Measurements from ENCODE around the gene PLEKHG4B.
"Not testable (repeated sequence)": the region's sequence is repeated elsewhere in the genome, so short reads cannot be mapped to it uniquely, and the experiment has no call there.

Gene PLEKHG4B

DNA sequence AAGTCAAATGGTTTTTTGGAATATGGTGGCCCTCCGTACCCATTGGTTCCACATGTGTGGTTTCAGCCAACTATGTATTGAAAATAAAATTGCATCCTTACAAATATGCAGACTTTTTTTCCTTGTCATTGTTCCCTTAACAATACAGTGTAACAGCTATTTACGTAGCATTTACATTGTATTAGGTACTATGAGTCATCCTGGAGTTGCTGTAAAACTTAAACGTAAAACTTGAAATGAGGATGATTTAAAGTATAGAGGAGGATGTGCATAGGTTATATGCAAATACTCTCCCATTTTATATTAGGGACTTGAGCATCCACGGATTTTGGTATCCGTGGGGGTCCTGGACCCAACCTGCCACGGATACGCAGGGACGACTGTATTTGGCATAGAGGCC lies 142.5 kb downstream of the PLEKHG4B start:
- no peak for DNase-seq

DNA sequence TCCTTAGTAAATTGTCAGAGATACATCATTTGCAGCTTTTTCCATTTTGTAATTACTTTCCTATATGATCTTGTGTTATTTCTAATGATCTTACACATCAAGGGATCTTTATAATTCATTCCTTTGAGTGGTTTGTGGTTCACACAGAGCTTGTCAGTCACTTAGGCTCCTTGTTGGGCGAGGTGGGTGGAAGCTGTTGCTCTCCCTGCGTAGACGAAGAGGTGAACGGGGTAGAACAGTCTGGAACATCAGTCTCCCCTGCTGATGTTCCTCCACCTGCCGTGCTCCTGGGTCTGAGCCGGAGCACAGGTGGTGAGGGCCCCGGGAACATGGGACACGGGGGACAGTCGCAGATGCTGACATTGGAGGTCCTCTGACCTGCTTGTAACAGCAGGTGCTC lies 143.6 kb downstream of the PLEKHG4B start:
- not testable (repeated sequence) for DNase-seq

DNA sequence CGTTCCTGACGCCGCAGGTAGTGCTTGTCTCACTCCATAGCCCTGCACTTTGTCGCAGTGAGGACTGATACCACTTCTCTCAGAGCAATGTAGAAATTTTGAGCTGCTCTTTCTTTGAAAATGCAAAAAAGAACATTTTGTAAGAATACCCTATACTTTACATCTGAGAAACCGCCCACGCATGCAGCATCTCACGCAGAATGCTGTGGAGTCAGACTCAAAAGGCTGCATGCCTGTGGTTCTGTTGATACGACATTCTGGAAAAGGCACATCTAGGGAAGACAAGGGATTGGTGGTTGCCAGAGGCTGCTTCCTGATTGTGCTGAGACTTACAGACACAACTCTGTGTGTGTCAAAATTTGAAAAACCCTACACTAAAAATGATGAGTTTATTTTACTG lies 146.0 kb downstream of the PLEKHG4B start:
- DNase-seq = not testable (repeated sequence)

Measured in activated effector memory CD4-positive, alpha-beta T cell treated with anti-CD3 and anti-CD28 coated beads, Interleukin-2, amount 50 U/mL, for 16 hours (primary cell).